ENCODE data around the gene GNA12. TPM values are rescaled to one million over a fixed set of nuclear protein-coding genes. Genes with fewer than 3 reads are reported as not detected.

The GNA12 gene
- polyA plus RNA-seq, 1 experiment, result 95.3 TPM

DNA sequence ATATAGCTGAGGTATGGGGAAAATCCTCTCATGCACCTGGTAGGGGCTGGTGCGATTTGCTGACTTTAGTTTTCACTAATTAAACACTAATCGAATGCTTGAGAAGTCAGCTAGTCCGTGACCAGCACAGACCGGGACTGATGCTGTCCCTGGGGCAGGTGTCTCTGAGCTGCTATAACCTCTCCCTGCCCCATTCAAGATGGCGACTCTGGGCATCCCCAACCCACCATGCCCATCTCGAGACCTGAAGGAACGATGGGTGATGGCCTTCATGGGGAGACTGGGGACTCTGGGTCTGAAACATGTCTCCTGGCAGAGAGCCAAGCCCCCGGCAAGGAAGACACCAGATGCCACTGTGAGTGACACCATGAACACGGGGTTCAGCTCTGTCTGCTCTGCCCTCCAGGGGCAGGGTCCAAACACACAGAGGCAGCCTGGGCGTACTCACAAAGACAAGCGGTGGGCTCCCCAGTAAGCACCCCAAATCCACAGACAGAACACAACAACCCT is 57.4 kb downstream of the GNA12 start:
- TF ChIP-seq, protein P1, sequence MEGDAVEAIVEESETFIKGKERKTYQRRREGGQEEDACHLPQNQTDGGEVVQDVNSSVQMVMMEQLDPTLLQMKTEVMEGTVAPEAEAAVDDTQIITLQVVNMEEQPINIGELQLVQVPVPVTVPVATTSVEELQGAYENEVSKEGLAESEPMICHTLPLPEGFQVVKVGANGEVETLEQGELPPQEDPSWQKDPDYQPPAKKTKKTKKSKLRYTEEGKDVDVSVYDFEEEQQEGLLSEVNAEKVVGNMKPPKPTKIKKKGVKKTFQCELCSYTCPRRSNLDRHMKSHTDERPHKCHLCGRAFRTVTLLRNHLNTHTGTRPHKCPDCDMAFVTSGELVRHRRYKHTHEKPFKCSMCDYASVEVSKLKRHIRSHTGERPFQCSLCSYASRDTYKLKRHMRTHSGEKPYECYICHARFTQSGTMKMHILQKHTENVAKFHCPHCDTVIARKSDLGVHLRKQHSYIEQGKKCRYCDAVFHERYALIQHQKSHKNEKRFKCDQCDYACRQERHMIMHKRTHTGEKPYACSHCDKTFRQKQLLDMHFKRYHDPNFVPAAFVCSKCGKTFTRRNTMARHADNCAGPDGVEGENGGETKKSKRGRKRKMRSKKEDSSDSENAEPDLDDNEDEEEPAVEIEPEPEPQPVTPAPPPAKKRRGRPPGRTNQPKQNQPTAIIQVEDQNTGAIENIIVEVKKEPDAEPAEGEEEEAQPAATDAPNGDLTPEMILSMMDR (IDR thresholded peaks at IDR 0.05; ENCODE audit: insufficient read depth, low read depth, low read length), result no peak
- H3K4me3 ChIP-seq (ENCODE audit: low read depth, low read length), result no peak overlapping the region
- H3K27me3 ChIP-seq (ENCODE audit: control insufficient read depth, insufficient read depth, low read length), result no peaks in the 10 kb centered on the region
- CTCF ChIA-PET, result interaction anchor here (0.6 kb wide), 1 partner anchor 16 kb away, joined by 3 read pairs; no protein-coding TSS in a partner anchor
- POLR2A ChIA-PET, result no interaction called here
- peaks cover 7% of the 10 kb centered on the region for H3K36me3 ChIP-seq (ENCODE audit: control insufficient read depth, insufficient read depth, low read length)
- no peak for DNase-seq (ENCODE audit: low read depth)

GRCh38 chr7:2785071-2785500 is 59.0 kb downstream of the GNA12 start:
- TF ChIP-seq, protein P1 (IDR thresholded peaks at IDR 0.05; ENCODE audit: insufficient read depth, low read depth, low read length), result no peak
- Histone ChIP-seq H3K27me3 (ENCODE audit: control insufficient read depth, insufficient read depth, low read length) (no peaks in the 10 kb centered on the region), H3K4me3 (ENCODE audit: low read depth, low read length) (no peak overlapping the region), H3K36me3 (ENCODE audit: control insufficient read depth, insufficient read depth, low read length) (peaks cover 7% of the 10 kb centered on the region)
- ChIA-PET POLR2A (no interaction called here), CTCF (interaction anchor here (1.0 to 1.8 kb wide), 2 partner anchors 20 to 25 kb away, joined by 4 to 6 read pairs; no protein-coding TSS in a partner anchor)
- DNase-seq (ENCODE audit: low read depth), result no peak

GRCh38 chr7:2782565-2782964 is 61.5 kb downstream of the GNA12 start:
- POLR2A ChIA-PET, result no interaction called here
- CTCF ChIA-PET, result no interaction called here

DNA sequence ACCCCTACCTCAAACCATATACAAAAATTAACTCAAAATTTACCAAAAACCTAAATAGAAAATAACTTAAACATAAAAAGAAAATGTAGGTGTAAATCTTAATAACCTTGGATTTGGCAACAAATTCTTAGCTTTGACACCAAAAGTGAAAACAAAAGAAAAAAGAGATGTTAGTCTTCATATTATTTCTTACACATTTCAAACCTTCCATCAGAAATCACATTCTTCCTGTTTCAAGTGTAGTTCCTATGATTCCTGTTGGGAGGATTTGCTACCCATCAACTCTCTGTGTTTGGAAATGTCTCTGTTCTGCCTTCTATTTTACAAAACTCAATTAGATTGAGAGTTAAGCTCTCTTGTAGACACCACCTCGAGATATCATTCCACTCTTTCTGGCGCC is 62.0 kb downstream of the GNA12 start:
- H3K36me3 ChIP-seq (ENCODE audit: control insufficient read depth, insufficient read depth, low read length), result no peaks in the 10 kb centered on the region; the same call in 1 of the 2 replicates
- H3K4me3 ChIP-seq (ENCODE audit: low read depth, low read length), result no peak overlapping the region
- ChIA-PET POLR2A (no interaction called here), CTCF (no interaction called here)
- TF ChIP-seq, protein P1 (IDR thresholded peaks at IDR 0.05; ENCODE audit: insufficient read depth, low read depth, low read length), result no peak
- DNase-seq (ENCODE audit: low read depth), result no peak
- no peaks in the 10 kb centered on the region for H3K27me3 ChIP-seq (ENCODE audit: control insufficient read depth, insufficient read depth, low read length)

More at GRCh38 chr7:2782565-2782964, 61.5 kb downstream of the GNA12 start:
- Histone ChIP-seq H3K4me3 (ENCODE audit: low read depth, low read length) (no peak overlapping the region), H3K27me3 (ENCODE audit: control insufficient read depth, insufficient read depth, low read length) (no peaks in the 10 kb centered on the region), H3K36me3 (ENCODE audit: control insufficient read depth, insufficient read depth, low read length) (peaks cover 3% of the 10 kb centered on the region)
- no peak for DNase-seq (ENCODE audit: low read depth)
- TF ChIP-seq, protein P1 (IDR thresholded peaks at IDR 0.05; ENCODE audit: insufficient read depth, low read depth, low read length), result no peak

DNA sequence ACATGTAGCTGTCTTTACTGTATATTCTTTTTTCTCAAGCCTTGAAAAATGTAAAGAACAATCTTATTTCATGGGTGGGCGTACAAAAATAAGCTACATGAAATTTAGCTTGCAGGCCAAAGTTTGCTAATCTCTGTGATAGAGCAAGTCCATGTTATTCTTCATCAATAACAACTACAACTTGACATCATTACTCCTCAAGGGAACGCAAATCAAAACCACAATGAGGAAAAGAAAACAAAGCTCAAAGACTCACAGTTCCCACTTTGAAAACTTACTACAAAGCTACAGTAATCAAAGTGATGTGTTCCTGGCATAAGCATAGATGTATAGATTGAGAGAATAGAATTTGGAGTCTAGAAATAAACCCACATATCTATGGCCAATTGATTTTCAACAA is 62.5 kb downstream of the GNA12 start:
- no peaks in the 10 kb centered on the region for H3K36me3 ChIP-seq (ENCODE audit: control insufficient read depth, insufficient read depth, low read length)
- DNase-seq (ENCODE audit: low read depth), result no peak
- CTCF ChIA-PET, result no interaction called here
- H3K27me3 ChIP-seq (ENCODE audit: control insufficient read depth, insufficient read depth, low read length), result no peaks in the 10 kb centered on the region
- POLR2A ChIA-PET, result no interaction called here
- H3K4me3 ChIP-seq (ENCODE audit: low read depth, low read length), result no peak overlapping the region
- TF ChIP-seq, protein P1 (IDR thresholded peaks at IDR 0.05; ENCODE audit: insufficient read depth, low read depth, low read length), result no peak
